WERI-Rb-1 (cell line): Measurements from ENCODE around the gene CCDC24.

Source experiments
- DNase-seq: peaks from one replicate; pipeline ENCODE4 v3.0.0-alpha.2; 2020
- H3K27ac ChIP-seq: fragments of 250-450 bp; sonication (Bioruptor Pico); 2 replicates; pipeline ENCODE4 v1.5.1; 2020; ENCODE audit warnings: mild to moderate bottlenecking, moderate library complexity
- H3K27me3 ChIP-seq: fragments of 250-450 bp; sonication (Bioruptor Pico); 2 replicates; pipeline ENCODE4 v1.5.1; 2021; ENCODE audit warnings: mild to moderate bottlenecking, low read depth, moderate library complexity; ENCODE audit not compliant: insufficient read depth, severe bottlenecking
- H3K36me3 ChIP-seq: fragments of 250-450 bp; sonication (Bioruptor Pico); 2 replicates; pipeline ENCODE4 v1.5.1; 2020; ENCODE audit warnings: mild to moderate bottlenecking, moderate library complexity
- H3K4me3 ChIP-seq: 2 replicates; pipeline ENCODE4 v1.5.1; 2011; ENCODE audit warnings: low read depth, mild to moderate bottlenecking, control low read depth, low read length
- H3K9me3 ChIP-seq: fragments of 250-450 bp; sonication (Bioruptor Pico); 2 replicates; pipeline ENCODE4 v1.5.1; 2021; ENCODE audit warnings: mild to moderate bottlenecking, moderate library complexity; ENCODE audit not compliant: severe bottlenecking
- CTCF ChIP-seq: IDR thresholded peaks from 2 replicates; pipeline ENCODE4 v1.5.1; 2011; ENCODE audit warnings: low read depth, mild to moderate bottlenecking, control low read depth, inconsistent platforms, low read length

CCDC24 gene

GRCh38 chr1:43947061-43947873 lies 44.1 kb upstream of the CCDC24 start:
- H3K36me3 ChIP-seq, result peaks cover 14% of the 10 kb centered on the region
- peak overlapping the region; percentile 100 for H3K27ac ChIP-seq

GRCh38 chr1:43947874-43948437 lies 43.4 kb upstream of the CCDC24 start:
- Histone ChIP-seq H3K27ac (peak overlapping the region; percentile 39), H3K9me3 (no peaks in the 10 kb centered on the region), H3K36me3 (peaks cover 14% of the 10 kb centered on the region), H3K27me3 (no peaks in the 10 kb centered on the region), H3K4me3 (peak overlapping the region; percentile 66)
- no peak for DNase-seq
- TF ChIP-seq CTCF, result no peak

More at GRCh38 chr1:43947061-43947873, 44.1 kb upstream of the CCDC24 start:
- H3K4me3 ChIP-seq, result peak overlapping the region; percentile 66
- no peaks in the 10 kb centered on the region for H3K27me3 ChIP-seq
- no peaks in the 10 kb centered on the region for H3K9me3 ChIP-seq
- no peak for DNase-seq
- no peak for TF ChIP-seq CTCF

GRCh38 chr1:43949678-43950077 lies 41.7 kb upstream of the CCDC24 start:
- Histone ChIP-seq H3K27me3 (no peaks in the 10 kb centered on the region), H3K4me3 (no peak overlapping the region), H3K9me3 (no peaks in the 10 kb centered on the region), H3K36me3 (peaks cover 14% of the 10 kb centered on the region), H3K27ac (no peak overlapping the region; the same call in 1 of the 2 replicates)
- no peak for DNase-seq
- TF ChIP-seq CTCF, result no peak

- no peak overlapping the region for H3K4me3 ChIP-seq
- no peak for TF ChIP-seq CTCF
- DNase-seq, result no peak
These were observed 40.1 kb upstream of the CCDC24 start for GRCh38 chr1:43951021-43951985.

GRCh38 chr1:43952731-43953346 lies 38.6 kb upstream of the CCDC24 start:
- Histone ChIP-seq H3K9me3 (no peaks in the 10 kb centered on the region), H3K27ac (peak overlapping the region; percentile 79), H3K4me3 (peak overlapping the region; percentile 29), H3K36me3 (peaks cover 34% of the 10 kb centered on the region), H3K27me3 (no peaks in the 10 kb centered on the region)
- no peak for TF ChIP-seq CTCF
- peak; percentile 97 for DNase-seq

More at GRCh38 chr1:43951021-43951985, 40.1 kb upstream of the CCDC24 start:
- Histone ChIP-seq H3K27ac (peak overlapping the region; percentile 56), H3K36me3 (peaks cover 19% of the 10 kb centered on the region), H3K9me3 (no peaks in the 10 kb centered on the region), H3K27me3 (no peaks in the 10 kb centered on the region)
